Measurements from ENCODE around the gene KLHDC10. TPM values are rescaled to one million over a fixed set of nuclear protein-coding genes. Genes with fewer than 3 reads are reported as not detected.

The KLHDC10 gene
- total and polyA plus RNA-seq, 2 donors (not counting 1 experiment from before 2014, with no cell fraction given) = 7.1 to 25.7 TPM

- H3K9me3 ChIP-seq (ENCODE audit: control extremely low read depth in 1 of 3, control insufficient read depth in 2 of 3, insufficient read depth in 1 of 3, low read length in 2 of 3) = no peaks in the 10 kb centered on the region
- DNase-seq (no peak), ATAC-seq (ENCODE audit: low read depth) (no peak)
- Mint-ChIP-seq H3K9me3 (ENCODE audit: insufficient read depth) (no peaks in the 10 kb centered on the region), H3K27me3 (no peaks in the 10 kb centered on the region), H3K4me1 (no peaks in the 10 kb centered on the region), H3K27ac (no peak overlapping the region), H3K4me3 (no peak overlapping the region)
- intact Hi-C loops (cut with micrococcal nuclease) = no loop called here
- POLR2A ChIA-PET = no interaction called here
- no peaks in the 10 kb centered on the region for H3K79me2 ChIP-seq (ENCODE audit: control insufficient read depth, insufficient read depth, low read length)
- CTCF ChIA-PET = interaction anchor here (1.6 kb wide), 1 partner anchor 37 kb away, joined by 4 read pairs; no protein-coding TSS in a partner anchor
- TF ChIP-seq CTCF (IDR thresholded peaks at IDR 0.05) (no peak), EZH2 (IDR thresholded peaks at IDR 0.05; ENCODE audit: borderline replicate concordance, insufficient read depth, low read depth, low read length, poor library complexity, severe bottlenecking) (no peak)
- H3K9ac ChIP-seq (ENCODE audit: low read length) = no peak overlapping the region
- H3K27me3 ChIP-seq (replicated peaks in 1 of 4; ENCODE audit: control extremely low read depth in 1 of 4, control insufficient read depth in 3 of 4, insufficient read depth in 4 of 4, low read length in 3 of 4) = no peaks in the 10 kb centered on the region
- H4K20me1 ChIP-seq (ENCODE audit: control insufficient read depth, insufficient read depth, low read length, poor library complexity, severe bottlenecking) = no peaks in the 10 kb centered on the region
- peaks cover 15 to 63% of the 10 kb centered on the region in 2 experiments for H3K36me3 ChIP-seq (replicated peaks in 1 of 2; ENCODE audit: control extremely low read depth in 1 of 2, control insufficient read depth in 1 of 2, extremely low read depth in 1 of 2, insufficient read depth in 2 of 2, low read length in 1 of 2)
- no peak overlapping the region for H3K4me2 ChIP-seq (replicated peaks; ENCODE audit: low read depth, low read length, poor library complexity, severe bottlenecking)
- no peak overlapping the region for H3K27ac ChIP-seq (ENCODE audit: low read length in 2 of 2)
- no peak overlapping the region for H2AFZ ChIP-seq (ENCODE audit: insufficient read depth, low read depth, low read length, poor library complexity, severe bottlenecking)
- 90% methylated on average over 2 of the region's 4 CpGs for WGBS (ENCODE audit: insufficient coverage)
- no peak overlapping the region for H3K4me3 ChIP-seq (ENCODE audit: control extremely low read depth in 1 of 5, extremely low read depth in 1 of 5, insufficient read depth in 1 of 5, low read depth in 2 of 5, low read length in 4 of 5)
- H3K4me1 ChIP-seq (ENCODE audit: control insufficient read depth in 2 of 2, insufficient read depth in 2 of 2, low read length in 2 of 2) = no peaks in the 10 kb centered on the region
These were observed 107.9 kb downstream of the KLHDC10 start for GRCh38 chr7:130178251-130178650.

DNA sequence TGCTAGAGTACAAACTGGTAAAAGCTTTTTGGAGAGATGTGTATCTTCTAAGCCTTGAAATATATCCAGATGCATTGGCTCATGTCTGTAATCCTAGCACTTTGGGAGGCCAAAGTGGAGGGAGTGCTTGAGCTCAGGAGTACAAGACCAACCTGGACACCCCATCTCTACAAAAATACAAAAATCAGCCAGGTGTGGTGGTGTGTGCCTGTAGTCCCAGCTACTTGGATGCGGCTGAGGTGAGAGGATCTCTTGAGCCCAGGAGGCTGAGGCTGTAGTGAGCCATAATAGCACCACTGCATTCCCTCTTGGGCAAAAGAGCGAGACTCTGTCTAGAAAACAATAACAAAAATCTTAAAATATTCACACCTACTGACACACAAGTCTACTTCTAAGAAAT, 109.3 kb downstream of the KLHDC10 start:
- H3K4me3 Mint-ChIP-seq = no peak overlapping the region
- ChIA-PET POLR2A (no interaction called here), CTCF (interaction anchor here (0.6 kb wide), 1 partner anchor 101 kb away, joined by 3 read pairs; no protein-coding TSS in a partner anchor)
- H3K4me1 ChIP-seq (ENCODE audit: control insufficient read depth in 2 of 2, insufficient read depth in 2 of 2, low read length in 2 of 2) = no peaks in the 10 kb centered on the region
- no peaks in the 10 kb centered on the region for H3K79me2 ChIP-seq (ENCODE audit: control insufficient read depth, insufficient read depth, low read length)
- no CpG with 5 or more reads among the region's 2 CpGs for WGBS (ENCODE audit: insufficient coverage)
- H3K4me1 Mint-ChIP-seq = no peaks in the 10 kb centered on the region
- H3K27me3 Mint-ChIP-seq = no peaks in the 10 kb centered on the region
- H3K9me3 ChIP-seq (ENCODE audit: control extremely low read depth in 1 of 3, control insufficient read depth in 2 of 3, insufficient read depth in 1 of 3, low read length in 2 of 3) = no peaks in the 10 kb centered on the region
- no peak for ATAC-seq (ENCODE audit: low read depth)
- H3K27ac Mint-ChIP-seq = no peak overlapping the region
- TF ChIP-seq EZH2 (IDR thresholded peaks at IDR 0.05; ENCODE audit: borderline replicate concordance, insufficient read depth, low read depth, low read length, poor library complexity, severe bottlenecking) (no peak), CTCF (IDR thresholded peaks at IDR 0.05) (no peak)
- H3K9me3 Mint-ChIP-seq (ENCODE audit: insufficient read depth) = no peaks in the 10 kb centered on the region
- DNase-seq = no peak
- H3K27ac ChIP-seq (ENCODE audit: low read length in 2 of 2) = no peak overlapping the region
- H3K36me3 ChIP-seq (replicated peaks in 1 of 2; ENCODE audit: control extremely low read depth in 1 of 2, control insufficient read depth in 1 of 2, extremely low read depth in 1 of 2, insufficient read depth in 2 of 2, low read length in 1 of 2) = peaks cover 14 to 59% of the 10 kb centered on the region in 2 experiments
- H3K27me3 ChIP-seq (replicated peaks in 1 of 4; ENCODE audit: control extremely low read depth in 1 of 4, control insufficient read depth in 3 of 4, insufficient read depth in 4 of 4, low read length in 3 of 4) = no peaks in the 10 kb centered on the region
- no peak overlapping the region for H3K4me3 ChIP-seq (ENCODE audit: control extremely low read depth in 1 of 5, extremely low read depth in 1 of 5, insufficient read depth in 1 of 5, low read depth in 2 of 5, low read length in 4 of 5)
- no peak overlapping the region for H3K9ac ChIP-seq (ENCODE audit: low read length)
- no peak overlapping the region for H3K4me2 ChIP-seq (replicated peaks; ENCODE audit: low read depth, low read length, poor library complexity, severe bottlenecking)
- intact Hi-C loops (cut with micrococcal nuclease) = no loop called here
- no peak overlapping the region for H2AFZ ChIP-seq (ENCODE audit: insufficient read depth, low read depth, low read length, poor library complexity, severe bottlenecking)
- H4K20me1 ChIP-seq (ENCODE audit: control insufficient read depth, insufficient read depth, low read length, poor library complexity, severe bottlenecking) = no peaks in the 10 kb centered on the region

Data from B cell (primary cell).